Raji (cell line): Measurements from ENCODE around the gene ZRANB3.

ENCODE experiments used
- POLR2A ChIP-seq: IDR thresholded peaks from 2 replicates; pipeline ENCODE4 v1.6.1; 2011; ENCODE audit warnings: low read depth, low read length, control low read depth; ENCODE audit not compliant: insufficient read depth

Gene ZRANB3

DNA sequence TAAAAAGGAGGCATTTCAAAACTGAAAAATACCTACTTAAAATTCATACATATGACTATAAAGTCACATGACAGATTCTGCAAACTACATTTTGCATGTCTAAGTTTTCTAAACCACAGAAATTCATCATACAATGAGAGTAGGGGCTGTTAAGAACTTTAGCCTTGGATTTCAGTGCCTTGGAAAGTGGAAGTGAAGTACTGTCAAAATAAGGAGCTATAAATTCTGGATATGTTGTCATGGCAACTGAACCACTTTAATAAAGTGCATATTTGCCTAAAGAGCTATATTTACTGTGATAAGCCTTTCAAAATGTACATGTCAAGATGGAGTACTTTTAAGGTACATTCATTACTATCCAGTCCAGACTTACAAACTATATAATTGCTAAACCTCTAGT, 251.8 kb downstream of the ZRANB3 start:
- TF ChIP-seq POLR2A: no peak

DNA sequence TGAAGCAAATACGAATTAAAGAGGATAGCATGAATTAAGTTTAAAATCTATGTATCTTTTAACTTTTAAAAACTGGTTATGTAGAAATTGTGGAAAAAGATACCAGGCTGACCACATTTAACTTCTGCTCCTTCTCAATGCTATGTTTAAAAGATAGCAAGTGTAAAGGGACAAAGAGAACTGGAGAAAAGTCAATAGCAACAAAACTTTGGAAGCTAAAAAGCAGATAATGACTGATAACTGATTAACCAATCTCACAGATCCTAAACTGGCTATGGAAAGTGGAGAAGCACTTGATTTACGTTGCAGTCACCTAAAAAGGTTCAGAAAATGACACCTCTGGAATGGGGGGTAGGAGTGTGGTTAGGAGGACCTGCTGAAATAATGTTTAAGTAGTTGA, 254.5 kb downstream of the ZRANB3 start:
- TF ChIP-seq POLR2A: no peak

DNA sequence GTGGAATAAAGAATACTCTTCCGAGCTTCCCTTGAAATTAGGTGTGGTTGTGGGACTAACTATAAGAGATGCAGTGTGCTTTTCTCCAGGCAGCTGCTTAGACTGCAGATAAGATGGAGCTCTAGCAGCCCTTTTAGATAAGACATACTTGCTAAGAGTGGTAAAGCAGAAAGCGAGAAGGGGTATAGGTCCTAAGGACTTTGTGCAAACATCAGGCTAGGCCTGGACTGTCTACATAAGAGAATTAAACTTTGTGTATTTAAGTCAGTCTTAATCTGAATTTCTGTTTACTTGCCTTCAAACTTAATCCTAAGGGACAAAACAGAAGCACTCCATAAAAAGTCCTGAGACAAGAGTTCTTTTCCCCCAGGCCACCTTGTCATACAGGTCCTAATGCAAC, 260.0 kb downstream of the ZRANB3 start:
- no peak for TF ChIP-seq POLR2A

DNA sequence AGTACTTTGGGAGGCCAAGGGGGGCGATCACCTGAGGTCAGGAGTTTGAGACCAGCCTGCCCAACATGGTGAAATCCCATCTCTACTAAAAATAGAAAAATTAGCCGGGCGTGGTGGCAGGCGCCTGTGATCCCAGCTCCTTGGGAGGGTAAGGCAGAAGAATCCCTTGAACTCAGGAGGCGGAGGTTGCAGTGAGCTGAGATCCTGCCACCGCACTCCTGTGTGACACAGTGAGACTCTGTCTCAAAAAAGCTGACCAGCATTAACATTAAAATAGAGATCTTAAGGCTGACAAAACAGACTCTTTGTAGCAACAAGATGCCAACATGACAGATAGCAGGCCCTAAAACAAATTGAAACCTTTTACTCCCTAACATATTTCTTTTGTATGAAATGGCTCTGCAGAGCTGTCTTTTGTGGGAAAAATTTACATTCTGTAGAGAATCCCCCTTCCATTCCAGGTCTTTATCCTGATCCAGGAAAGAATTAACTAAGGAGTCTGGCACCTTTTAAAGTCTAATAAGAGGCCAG, 265.0 kb downstream of the ZRANB3 start:
- TF ChIP-seq POLR2A: no peak

DNA sequence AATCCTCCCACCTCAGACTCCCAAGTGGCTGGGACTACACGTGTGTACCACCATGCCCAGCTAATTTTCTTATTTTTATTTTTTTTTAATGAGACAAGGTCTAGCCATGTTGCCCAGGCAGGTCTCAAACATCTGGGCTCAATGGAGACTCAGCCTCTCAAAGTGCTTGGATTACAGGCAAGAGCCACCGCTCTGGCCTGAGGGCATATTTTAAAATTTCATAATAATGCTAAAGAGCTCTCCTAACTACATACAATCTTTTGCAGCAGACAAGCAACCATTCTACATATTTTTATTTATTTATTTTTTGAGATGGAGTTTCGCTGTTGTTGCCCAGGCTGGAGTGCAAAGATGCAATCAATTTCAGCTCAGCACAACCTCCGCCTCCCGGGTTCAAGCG, 271.9 kb downstream of the ZRANB3 start:
- no peak for TF ChIP-seq POLR2A

DNA sequence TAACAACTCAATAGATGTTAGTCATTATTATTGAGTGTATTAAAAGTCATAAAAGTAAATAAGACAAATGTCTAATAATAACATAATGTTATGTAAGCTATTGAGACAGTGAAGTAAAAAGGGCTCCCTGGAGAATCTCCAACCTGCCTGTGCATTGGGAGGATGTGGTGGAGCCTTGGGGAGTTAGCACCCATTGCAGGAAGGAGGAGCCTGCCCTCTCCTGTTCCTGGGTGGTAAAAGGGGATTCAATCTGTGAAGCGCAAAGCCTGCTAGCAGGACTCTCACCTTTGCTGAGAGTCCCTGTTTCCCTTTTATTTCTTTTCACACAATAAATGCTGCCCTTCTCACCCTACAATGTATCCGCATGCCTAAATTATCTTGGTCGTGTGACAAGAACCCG, 272.8 kb downstream of the ZRANB3 start:
- TF ChIP-seq POLR2A: no peak

DNA sequence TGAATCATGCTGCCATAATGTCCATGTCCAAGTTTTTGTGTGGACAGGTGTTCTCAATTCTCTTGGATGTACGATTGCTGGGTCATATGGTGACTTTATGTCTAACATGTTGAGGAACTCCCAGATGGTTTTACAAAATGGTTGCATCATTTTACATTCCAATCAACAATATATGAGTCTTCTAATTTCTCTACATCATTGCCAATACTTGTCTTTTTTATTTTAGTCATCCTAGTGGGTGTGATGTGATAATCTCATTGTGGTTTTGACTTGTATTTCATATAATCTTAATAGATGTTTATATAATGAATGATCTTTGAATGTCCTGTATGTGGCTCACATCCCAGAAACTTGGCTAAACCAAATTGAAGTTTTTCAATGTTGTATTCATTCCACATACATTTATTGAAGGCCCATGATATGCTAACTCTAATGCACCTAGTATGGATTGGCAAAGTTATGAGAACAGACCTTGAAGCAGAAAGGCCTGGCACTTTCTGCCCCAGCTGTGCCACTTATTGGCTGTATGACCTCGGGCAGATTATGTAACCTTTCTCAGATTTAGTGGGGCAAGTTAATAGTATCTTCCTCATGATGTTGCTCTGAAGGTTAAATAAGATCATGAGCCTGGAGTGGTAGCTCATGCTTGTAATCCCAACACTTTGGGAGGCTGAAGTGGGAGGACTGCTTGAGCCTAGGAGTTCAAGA, 273.5 kb downstream of the ZRANB3 start:
- TF ChIP-seq POLR2A: no peak

DNA sequence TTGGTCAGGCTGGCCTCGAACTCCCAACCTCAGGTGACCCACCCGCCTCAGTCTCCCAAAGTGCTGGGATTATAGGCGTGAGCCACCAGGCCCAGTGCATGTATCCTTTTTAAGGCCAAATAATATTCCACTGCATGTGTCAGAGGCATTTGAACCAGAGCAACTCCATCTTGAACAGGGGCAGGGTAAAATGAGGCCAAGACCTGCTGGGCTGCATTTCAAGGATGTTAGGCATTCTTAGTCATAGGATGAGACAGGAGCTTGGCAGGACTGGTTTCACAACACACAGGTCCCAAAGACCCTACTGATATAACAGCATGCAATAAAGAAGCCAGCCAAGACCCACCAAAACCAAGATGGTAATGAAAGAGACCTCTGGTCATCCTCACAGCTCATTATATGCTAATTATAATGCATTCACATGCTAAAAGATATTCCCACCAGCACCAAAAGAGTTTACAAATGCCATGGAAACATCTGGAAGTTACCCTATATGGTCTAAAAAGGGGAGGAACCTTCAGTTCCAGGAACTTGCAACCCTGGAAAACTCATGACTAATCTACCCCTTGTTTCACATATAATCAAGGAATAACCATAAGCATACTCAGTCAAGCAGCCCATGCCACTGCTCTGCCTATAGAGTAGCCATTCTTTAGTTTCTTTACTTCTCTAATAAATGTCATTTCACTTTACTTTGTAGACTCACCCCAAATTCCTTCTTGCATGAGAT, 274.3 kb downstream of the ZRANB3 start:
- no peak for TF ChIP-seq POLR2A

DNA sequence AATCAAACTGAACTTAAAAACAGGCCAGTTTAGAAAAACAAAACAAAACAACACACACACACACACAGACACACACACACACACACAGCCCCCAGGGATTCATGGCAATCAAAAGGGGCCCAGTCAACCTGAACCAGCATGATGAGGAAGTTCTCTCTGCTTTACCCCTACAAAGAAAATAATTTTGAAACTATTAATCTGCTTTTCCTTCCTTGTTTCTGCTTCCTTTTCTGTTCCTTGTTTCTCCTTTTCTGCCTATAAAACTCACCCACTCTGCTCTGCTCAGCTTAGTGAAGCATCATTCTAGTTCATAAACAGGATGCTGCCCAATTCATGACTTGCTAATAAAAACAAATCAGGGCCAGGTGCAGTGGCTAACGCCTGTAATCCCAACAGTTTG, 275.8 kb downstream of the ZRANB3 start:
- TF ChIP-seq POLR2A: no peak

DNA sequence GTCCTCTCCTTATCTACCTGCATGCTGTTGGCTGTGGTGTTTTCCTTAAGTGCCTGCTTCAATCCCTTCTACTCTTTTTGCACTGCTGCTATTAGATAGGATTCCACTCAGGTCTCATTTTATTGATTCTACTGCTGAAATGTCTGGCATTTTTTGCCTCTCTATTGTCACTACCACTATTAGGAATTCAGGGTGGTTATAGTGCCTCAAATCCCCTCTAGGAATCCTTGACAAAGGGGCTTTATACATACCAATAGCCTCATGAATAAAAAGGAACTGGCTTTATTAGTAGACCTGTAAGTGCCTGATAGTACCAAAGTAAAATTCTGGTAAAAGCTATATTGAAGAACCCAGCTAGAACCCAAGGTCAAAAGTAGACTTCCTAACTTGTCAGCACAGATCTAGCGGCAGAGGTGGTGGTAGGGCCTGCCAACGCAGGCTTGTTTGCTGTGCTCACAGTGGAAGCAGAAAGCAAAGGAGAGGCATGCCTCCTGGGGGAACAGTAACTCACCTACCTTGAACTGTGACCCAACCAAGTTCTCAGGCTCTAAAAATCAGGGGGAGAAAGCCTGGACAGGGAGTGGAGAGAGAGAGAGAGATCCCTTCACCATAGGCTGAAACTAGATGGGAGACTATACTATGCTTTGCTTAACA, 278.1 kb downstream of the ZRANB3 start:
- TF ChIP-seq POLR2A: no peak

DNA sequence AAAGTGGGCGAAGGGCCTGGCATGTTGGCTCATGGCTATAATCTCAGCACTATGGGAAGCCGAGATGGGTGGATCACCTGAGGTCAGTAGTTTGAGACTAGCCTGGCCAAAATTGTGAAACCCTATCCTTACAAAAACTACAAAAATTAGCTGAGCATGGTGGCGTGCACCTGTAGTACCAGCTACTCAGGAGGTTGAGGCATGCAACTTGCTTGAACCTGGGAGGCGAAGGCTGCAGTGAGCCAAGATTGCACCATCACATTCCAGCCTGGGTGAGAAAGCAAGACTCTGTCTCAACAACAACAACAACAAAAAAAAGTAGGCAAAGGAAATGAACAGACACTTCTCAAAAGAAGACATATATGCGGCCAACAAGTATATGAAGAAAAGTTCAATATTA, 282.4 kb downstream of the ZRANB3 start:
- TF ChIP-seq POLR2A: no peak

DNA sequence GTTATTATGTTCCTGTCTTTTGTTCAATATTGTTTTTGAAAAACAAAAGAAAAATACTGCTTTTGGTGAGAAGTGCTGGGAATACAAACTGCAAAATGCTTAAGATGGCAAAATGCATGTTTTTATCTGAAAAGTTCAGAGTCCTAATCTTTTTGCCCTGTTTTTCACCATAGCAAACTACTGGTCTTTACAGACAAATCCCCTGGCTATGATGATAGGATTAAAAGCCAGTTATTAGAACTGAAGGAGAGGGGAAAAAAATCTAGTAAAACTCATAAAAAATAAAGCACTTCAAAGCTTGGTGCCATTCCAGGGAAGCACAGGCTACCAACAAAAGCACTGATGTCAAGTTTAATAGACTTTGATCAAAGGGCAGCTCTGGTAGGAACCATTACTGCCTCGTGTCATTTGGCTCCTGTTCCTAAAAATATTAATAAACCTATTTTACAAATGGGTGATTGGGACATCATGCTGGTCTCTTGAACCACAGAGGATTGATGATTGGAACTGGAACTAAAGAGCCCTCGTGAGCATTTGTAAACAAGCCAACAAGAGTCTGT, 284.2 kb downstream of the ZRANB3 start:
- no peak for TF ChIP-seq POLR2A

DNA sequence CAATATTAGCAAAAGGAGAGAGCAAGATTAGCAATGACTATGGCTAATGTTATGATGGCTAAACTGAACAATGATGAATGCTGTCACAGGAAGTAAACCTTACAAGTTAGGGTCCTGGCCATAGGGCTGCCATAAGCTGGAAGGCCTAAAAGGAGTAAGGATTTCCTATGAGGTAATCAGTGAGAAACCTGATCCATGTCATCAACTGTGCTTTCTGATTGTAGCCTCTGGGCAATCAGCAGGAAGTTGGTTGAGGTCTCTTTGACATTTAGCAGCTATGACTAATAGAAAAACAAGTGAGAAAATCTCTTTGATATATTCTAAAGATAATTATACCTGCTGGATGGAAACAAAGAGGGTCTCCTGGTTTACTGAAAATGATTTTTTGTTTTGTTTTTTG, 285.9 kb downstream of the ZRANB3 start:
- TF ChIP-seq POLR2A: no peak

DNA sequence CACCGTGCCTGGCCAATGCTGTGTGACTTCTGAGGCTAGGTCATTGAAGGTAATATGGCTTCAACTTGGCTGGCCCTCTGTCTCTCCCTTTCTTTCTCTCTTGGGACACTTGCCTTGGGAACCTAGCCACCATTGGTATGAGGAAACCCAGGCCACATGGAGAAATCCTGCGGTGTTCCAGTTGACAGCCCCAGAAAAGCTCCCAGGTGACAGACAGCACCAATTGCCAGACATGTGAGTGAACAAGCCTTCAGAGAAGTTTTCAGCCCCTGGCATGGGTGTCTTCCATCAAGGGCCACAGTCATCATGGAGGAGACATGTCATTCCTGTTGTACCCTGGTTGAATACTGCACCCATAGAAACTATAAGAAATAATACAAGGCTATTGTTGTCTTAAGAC, 292.4 kb downstream of the ZRANB3 start:
- no peak for TF ChIP-seq POLR2A

DNA sequence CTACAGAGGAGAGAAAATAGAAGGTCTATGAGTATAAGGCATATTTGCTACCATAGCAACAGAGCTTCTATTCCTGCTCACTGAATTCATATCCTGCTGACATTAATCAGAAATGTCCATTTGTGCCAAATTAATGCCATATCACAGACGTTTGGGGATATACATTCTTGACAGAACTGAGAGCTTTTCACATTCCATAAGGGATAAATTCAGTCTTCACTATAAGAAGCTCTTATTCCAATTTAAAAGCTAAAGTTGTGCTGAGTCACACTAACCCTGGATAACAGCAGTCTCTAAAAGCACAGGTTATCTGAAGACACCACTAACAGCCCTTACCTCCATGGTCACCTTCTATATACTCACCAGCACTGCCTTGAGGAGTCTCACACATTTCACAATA, 300.9 kb downstream of the ZRANB3 start:
- no peak for TF ChIP-seq POLR2A

DNA sequence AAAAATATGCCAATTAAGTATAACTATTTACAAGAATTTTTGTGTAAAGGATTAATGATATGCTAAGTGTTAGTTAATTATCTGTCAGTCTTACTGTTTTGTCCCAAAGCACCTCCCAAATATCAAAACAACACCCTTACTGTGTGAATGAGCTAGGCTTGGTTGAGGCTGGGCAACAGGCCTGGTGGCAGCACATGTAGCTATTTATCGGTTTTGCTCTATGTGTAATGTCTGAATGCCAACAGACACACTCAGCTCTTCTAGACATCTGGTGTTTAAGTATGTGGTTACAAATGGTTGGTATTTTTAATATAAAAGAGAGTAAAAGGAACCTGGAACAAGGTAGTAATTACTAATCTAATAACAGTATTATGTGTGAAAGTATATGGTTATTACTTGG, 303.6 kb downstream of the ZRANB3 start:
- no peak for TF ChIP-seq POLR2A
